Stomach smooth muscle (tissue), 2 donors: ENCODE measurements around the gene RSPO1.

Experiments used
- H3K27ac ChIP-seq: one replicate; pipeline ENCODE4 v1.7.0; 2013; ENCODE audit warnings: mild to moderate bottlenecking, low read length, inconsistent platforms
- H3K27me3 ChIP-seq, 2 donors: one replicate each; pipeline ENCODE4 v1.7.0; 2013; ENCODE audit warnings: low read length in 2 of 2; ENCODE audit not compliant: insufficient read depth in 2 of 2, control insufficient read depth in 1 of 2
- H3K36me3 ChIP-seq, 2 donors: one replicate each; pipeline ENCODE4 v1.7.0; 2013; ENCODE audit warnings: low read length in 2 of 2; ENCODE audit not compliant: control insufficient read depth in 2 of 2, insufficient read depth in 2 of 2
- H3K4me1 ChIP-seq: one replicate; pipeline ENCODE4 v1.7.0; 2013; ENCODE audit warnings: low read length; ENCODE audit not compliant: control insufficient read depth, insufficient read depth
- H3K4me3 ChIP-seq, 2 donors: one replicate each; pipeline ENCODE4 v1.7.0; 2013; ENCODE audit warnings: low read length in 2 of 2
- H3K9ac ChIP-seq, 2 donors: one replicate each; pipeline ENCODE4 v1.7.0; 2013; ENCODE audit warnings: low read length in 2 of 2, mild to moderate bottlenecking in 1 of 2
- H3K9me3 ChIP-seq, 2 donors: one replicate each; pipeline ENCODE4 v1.7.0; 2013; ENCODE audit warnings: low read length in 2 of 2; ENCODE audit not compliant: control insufficient read depth in 2 of 2
- donor health status: healthy.
- donor health status: Pancreatic carcinoma.

RSPO1 gene

DNA sequence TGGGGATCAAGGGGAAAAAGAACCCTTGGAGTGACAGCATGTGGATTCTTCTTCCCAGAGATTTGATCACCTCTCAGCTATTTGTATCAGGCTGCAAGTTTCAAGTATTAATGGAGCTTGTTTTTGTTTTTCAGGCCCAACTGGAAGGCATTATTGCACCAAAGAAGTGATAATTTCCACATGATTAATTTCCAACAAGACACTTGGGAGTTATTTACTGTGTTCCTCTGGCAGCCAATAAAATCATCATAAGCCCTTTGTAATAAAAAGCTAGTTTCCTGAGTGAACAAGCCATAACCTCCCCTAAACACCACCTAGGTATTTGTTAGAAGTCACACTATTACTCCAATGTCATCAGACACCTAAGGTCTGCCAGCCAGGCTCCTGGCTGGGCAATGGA is 69.8 kb downstream of the RSPO1 start:
- peaks cover 48 to 50% of the 10 kb centered on the region in 2 donors for H3K36me3 ChIP-seq
- H3K27me3 ChIP-seq = no peaks in the 10 kb centered on the region
- no peak overlapping the region for H3K9ac ChIP-seq
- no peaks in the 10 kb centered on the region for H3K9me3 ChIP-seq
- peaks cover 2% of the 10 kb centered on the region for H3K4me1 ChIP-seq
- no peak overlapping the region for H3K4me3 ChIP-seq
- H3K27ac ChIP-seq = no peak overlapping the region

DNA sequence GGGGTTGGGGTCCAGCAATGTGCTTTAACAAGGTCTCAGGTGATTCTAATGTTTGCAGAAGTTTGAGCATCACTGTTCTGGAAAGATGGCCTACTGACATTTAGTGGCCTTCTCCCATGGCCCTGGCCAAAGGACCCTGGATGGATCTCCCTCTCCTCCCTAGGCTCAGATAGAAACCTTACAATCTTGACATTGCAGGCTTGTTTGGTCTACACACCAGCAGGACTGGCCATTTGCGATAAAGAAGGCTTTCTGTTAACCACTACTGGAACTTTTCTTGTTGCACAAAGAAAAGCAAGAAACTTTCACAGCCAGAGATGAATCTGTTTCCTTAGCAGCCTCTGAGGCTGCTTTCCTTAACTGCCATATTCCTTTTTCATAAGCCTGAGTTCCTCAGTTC is 71.7 kb downstream of the RSPO1 start:
- peaks cover 30 to 36% of the 10 kb centered on the region in 2 donors for H3K36me3 ChIP-seq
- H3K4me3 ChIP-seq = no peak overlapping the region
- peaks cover 2% of the 10 kb centered on the region for H3K4me1 ChIP-seq
- no peak overlapping the region for H3K9ac ChIP-seq
- H3K9me3 ChIP-seq = no peaks in the 10 kb centered on the region
- H3K27ac ChIP-seq = no peak overlapping the region
- no peaks in the 10 kb centered on the region for H3K27me3 ChIP-seq
